GM18517 (cell line): Measurements from ENCODE around the gene DNAH3.

ENCODE experiments used
- ATAC-seq: cut with Tn5 transposase; IDR thresholded peaks from one replicate; pipeline ENCODE4 v1.9.1; 2021; ENCODE audit warnings: mild to moderate bottlenecking, moderate library complexity; ENCODE audit not compliant: unreplicated experiment

DNAH3 gene

GRCh38 chr16:20889625-20890275 lies 260.9 kb downstream of the DNAH3 start:
- ATAC-seq = no peak

GRCh38 chr16:20887207-20887606 lies 263.4 kb downstream of the DNAH3 start:
- ATAC-seq = no peak

- ATAC-seq = no peak
These were observed 264.3 kb downstream of the DNAH3 start for GRCh38 chr16:20886320-20886719.

- ATAC-seq = no peak
These were observed 266.4 kb downstream of the DNAH3 start for GRCh38 chr16:20884240-20884556.

GRCh38 chr16:20883554-20884239 lies 266.9 kb downstream of the DNAH3 start:
- no peak for ATAC-seq
